HK-2 (cell line): ENCODE measurements around the gene AGBL1.

ENCODE experiments used
- DNase-seq: peaks from one replicate; pipeline ENCODE4 v3.0.0-alpha.2; 2018; ENCODE audit not compliant: unreplicated experiment

Gene AGBL1

GRCh38 chr15:86591158-86591557 lies 511.5 kb downstream of the AGBL1 start:
- DNase-seq, result no peak

- no peak for DNase-seq
Observed at GRCh38 chr15:86591994-86592735, 512.5 kb downstream of the AGBL1 start.

DNA sequence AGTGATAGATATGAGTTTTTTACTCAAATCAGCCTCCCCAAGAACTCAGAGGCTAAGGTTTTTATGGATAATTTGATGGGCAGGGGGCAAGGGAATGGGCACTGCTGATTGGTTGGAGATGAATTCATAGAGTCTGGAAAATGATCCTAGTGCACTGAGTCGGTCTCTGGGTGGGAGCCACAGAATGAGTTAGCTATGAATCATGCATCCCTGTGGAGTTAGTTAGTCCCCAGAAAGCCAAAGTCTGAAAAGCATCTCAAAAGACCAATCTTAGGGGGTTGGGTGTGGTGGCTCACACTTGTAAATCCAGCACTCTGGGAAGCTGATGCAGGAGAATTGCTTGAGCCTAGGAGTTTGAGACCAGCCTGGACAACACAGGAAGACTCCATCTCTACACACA lies 516.1 kb downstream of the AGBL1 start:
- no peak for DNase-seq

GRCh38 chr15:86603466-86603865 lies 523.8 kb downstream of the AGBL1 start:
- no peak for DNase-seq

- DNase-seq, result no peak
Observed at GRCh38 chr15:86608461-86609205, 529.0 kb downstream of the AGBL1 start.

DNA sequence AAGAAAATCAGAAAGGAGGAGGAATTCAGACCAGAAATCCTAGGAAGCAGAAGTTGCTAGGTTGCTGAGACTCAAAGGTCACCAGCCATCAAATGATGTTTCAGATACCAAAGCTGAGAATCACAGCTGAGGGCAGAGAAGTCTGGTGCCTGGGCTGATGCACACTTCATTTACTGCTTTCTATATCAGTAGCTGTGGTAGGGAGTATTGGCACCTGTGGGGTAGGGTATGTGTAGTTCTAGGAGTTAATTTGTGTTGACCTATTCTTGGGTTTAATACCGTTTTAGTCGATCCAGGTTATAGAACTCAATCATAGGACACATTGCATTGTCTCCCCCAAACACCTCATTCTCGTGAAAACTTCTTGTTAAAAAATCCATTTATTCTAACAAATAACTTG lies 529.6 kb downstream of the AGBL1 start:
- no peak for DNase-seq

GRCh38 chr15:86610038-86610437 lies 530.4 kb downstream of the AGBL1 start:
- DNase-seq, result no peak

- DNase-seq, result no peak
Observed at GRCh38 chr15:86611417-86612040, 531.9 kb downstream of the AGBL1 start.

GRCh38 chr15:86615411-86615810 lies 535.7 kb downstream of the AGBL1 start:
- DNase-seq, result no peak

GRCh38 chr15:86615816-86616215 lies 536.1 kb downstream of the AGBL1 start:
- DNase-seq, result no peak

DNA sequence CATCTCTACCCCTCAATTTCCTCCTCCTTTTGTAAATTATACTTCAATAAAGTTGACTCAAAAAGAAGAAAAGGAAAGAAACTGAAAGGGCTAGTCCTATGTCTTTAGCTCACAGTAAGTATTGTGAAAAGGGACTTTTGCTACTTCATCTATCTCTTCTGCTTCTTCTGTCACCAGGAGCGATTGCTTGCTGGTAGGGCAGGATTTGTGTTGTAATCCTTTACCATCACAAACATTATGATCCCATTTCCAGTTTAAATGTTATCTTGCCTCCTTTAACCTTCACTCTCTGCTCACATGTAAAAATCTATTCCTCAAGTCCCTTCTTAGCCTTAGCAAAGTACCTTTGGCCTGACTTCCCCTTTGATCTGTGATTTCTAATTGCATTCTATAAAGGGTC lies 537.1 kb downstream of the AGBL1 start:
- no peak for DNase-seq

DNA sequence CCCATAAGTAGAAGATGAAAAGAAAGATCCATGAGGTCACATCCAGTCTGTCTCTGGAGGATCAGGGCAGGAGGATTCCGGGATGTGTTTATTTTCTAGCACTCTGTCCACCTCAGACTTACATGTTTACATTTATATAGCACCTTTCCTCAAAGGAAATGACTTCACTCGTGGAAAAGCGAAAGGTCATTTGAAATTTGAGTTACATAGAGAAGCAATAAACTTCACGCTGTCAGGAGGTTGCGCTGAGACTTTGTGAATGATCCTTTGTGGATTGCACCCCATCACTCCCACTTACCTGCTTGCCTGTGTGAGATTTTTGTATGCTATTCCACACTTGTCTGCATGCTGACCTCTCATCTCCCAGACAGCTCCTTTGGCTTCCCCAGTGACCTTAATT lies 540.5 kb downstream of the AGBL1 start:
- DNase-seq, result no peak

DNA sequence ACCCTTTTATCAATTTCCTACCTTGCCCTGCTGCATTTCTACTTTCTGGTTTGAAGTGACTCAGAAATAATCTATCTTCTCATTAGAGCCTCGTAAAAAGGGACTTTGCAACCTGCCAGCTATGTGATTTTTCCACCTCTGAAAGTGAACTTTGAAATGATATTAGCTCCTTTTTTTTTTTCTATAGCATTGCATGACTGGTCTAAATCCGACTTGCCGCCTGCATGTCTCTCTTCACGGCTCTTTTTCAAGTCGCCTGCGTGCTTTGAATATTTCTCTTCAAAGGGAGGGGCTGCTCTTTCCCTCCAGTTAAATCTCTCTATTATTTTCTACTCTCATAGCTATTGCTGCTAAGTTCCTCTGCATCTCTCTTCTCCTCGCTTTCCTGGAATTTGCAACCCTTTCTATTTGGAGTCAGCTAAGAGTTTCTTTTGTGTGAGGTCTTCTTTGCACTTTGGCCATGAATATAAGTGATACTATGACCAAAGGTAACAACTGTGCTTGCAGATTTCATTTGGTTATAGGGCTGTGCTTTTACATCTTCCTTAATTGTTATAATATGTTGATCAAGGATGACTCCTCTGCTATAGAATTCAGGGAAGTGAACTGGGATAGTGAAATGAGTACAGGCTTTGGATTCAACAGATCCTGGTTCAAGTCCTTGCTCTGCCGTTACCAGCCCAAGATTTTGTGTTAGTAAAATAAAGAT lies 541.1 kb downstream of the AGBL1 start:
- no peak for DNase-seq

DNA sequence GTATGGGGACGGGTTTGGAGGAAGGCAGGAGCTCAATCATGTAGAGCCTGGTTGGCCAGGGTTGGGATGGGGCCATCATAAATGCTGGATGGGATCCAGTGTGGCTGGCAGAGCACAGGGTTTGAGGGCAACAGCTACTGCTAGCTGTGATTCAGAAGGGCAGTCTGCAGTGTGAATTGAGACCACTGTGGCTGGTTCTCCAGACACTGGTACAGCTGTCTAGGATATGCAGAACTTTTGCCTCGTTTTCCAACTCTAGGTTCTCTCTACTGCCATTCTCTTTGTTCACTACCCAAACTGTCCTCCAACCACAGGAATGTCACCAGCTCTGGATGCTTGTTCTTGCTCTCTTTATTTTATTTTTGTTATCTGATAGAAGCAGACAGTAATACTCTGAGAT lies 543.6 kb downstream of the AGBL1 start:
- DNase-seq, result no peak

DNA sequence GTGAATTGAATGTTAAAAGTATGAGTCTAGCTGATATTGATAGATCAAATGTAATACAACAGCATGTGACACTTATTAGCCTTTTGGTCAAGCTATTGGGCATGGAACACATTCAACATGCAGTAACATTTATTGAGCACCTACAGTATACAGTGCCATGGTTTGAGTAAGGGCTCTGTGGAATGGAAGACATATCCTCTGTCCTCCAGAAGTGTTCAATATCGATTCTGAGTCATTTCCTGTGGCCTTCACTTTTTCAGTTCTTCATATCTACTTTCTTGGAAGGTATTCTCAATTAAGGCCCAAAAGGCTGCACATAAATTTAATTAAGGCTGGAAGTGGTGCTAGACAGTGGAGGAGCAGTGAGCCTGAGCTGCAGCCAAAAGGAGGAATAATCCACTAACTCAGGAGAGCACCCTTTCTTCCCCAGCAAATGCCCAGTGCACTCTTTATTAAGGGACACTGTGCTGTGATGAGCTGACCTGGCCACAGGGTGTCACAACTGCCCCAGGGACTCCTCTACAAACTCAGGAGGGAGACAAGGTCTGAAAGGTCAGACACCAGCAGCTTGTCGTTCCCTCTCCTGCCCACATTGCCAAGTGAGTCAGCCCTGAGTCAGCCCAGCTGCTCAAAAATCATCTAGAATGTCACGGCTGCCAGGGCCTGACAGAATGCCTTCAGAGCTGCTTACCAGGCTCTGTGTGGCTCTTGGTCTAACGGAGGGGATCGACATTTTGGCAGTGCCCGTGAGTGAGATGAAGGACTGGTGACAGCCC lies 544.8 kb downstream of the AGBL1 start:
- peak; percentile 75 for DNase-seq

DNA sequence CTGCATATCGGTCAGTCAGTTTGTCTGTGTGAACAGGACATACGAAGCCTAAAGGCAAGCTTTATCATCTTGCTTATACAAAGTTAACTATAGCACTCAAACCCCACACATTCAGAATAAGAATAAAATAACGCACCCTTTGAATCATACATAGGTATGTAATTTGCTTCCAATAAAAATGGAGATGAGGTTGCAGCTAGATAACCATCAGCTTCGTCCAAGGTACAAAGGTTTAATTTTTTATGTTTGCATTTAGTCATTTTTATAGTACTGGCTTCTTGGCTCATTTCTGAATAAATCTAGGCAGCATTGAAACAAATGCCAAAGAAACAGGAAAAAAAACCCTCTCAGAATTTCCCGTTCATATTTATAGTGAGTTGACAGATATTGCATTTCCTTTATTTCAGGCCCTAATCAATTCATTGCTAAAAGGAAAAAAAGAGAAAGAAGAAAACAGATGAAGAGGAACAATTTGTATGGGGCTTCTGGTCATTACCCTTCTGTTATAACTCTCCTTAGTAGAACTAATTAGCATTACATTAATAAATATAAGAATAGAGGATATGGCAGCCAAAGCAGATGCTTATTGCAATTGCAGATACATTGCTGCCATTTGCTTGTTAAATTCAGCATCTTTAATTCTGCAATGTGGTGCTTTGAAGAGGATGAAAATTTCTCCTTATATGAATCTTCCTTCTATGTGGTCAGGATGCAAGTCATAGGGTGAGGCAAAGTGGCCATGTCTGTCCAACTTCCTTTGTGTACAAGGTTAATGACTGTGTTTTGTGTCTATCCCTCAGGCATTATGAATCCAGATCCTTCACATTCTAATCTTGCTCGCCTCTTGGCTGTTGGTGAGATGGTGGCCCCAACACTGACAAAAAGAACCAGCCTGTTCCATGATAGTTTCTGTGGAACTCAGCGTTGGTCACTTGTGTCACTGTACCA lies 550.0 kb downstream of the AGBL1 start:
- DNase-seq, result no peak

DNA sequence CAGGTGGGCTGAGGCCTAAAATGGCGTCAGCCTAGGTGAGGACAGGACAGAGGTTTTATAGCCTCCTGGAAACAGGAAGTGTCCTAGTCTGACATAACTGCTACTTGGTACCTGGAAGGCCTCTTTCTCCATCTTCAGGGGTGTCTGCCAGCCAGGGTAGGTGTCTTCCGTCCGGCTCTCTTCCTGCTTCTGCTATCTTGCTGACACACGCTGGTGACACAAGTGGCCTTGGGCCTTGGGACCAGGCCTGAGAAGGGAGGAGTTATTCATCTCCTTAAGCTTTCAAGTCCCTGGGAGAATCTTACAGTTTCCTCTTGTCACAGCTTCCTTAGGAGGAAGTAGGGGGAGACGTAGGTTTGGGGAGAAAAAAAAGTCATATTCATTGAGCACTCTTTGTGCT lies 551.3 kb downstream of the AGBL1 start:
- DNase-seq, result no peak

DNA sequence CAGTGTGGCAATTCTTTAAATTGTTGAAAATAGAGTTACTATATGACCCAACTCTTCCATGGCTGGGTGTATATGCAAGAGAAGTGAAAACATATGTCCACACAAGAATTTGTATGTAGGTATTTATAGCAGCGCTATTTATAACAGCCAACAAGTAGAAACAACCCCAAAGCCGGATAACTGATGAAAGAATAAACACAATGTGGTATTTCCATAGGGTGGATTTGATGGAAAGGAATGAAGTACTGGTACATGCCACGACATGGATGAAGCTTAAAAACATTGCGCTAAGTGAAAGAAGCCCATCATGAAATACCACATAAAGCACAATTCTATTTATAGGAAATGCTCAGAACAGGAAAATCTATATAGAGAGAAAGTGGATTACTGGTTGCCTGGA lies 554.5 kb downstream of the AGBL1 start:
- no peak for DNase-seq

GRCh38 chr15:86634992-86635638 lies 555.4 kb downstream of the AGBL1 start:
- no peak for DNase-seq

- DNase-seq, result no peak
Observed at GRCh38 chr15:86644339-86644738, 564.7 kb downstream of the AGBL1 start.
